SU-DHL-6 (cell line): ENCODE results near the gene BOK.
A peak's percentile ranks its signal among the peaks of the same experiment; 100 is the strongest.

Source experiments
- H2AFZ ChIP-seq: fragments of 200-600 bp; sonication (generic); 2 replicates; pipeline ENCODE4 v1.6.1; 2014; ENCODE audit warnings: low read depth, mild to moderate bottlenecking, moderate library complexity, mixed read lengths, antibody characterized with exemption, low read length; ENCODE audit not compliant: severe bottlenecking
- H3F3A ChIP-seq: fragments of 200-600 bp; shearing (Covaris generic); 2 replicates; pipeline ENCODE4 v1.6.0; 2016; ENCODE audit warnings: antibody characterized with exemption, mild to moderate bottlenecking; ENCODE audit not compliant: insufficient read depth
- H3K27ac ChIP-seq: fragments of 200-600 bp; sonication (generic); 2 replicates; pipeline ENCODE4 v1.5.1; 2016; ENCODE audit warnings: low read depth, mild to moderate bottlenecking, low read length, moderate library complexity, mixed read lengths
- H3K27me3 ChIP-seq: fragments of 200-600 bp; sonication (generic), shearing (Covaris generic); 2 replicates; pipeline ENCODE4 v1.6.0; 2014; ENCODE audit warnings: mild to moderate bottlenecking, low read length
- H3K36me3 ChIP-seq: fragments of 200-600 bp; sonication (generic); 2 replicates; pipeline ENCODE4 v1.6.1; 2014; ENCODE audit warnings: mild to moderate bottlenecking, low read length, mixed read lengths
- H3K4me2 ChIP-seq: fragments of 300-600, 200-600 bp; shearing (Covaris generic), sonication (generic); 2 replicates; pipeline ENCODE4 v1.6.0; 2014; ENCODE audit warnings: low read length, low read depth, mild to moderate bottlenecking; ENCODE audit not compliant: poor library complexity, severe bottlenecking
- H3K4me3 ChIP-seq: fragments of 200-600 bp; sonication (generic); 2 replicates; pipeline ENCODE4 v1.5.1; 2014; ENCODE audit warnings: antibody characterized with exemption, low read length, mild to moderate bottlenecking, mixed read lengths; ENCODE audit not compliant: insufficient read depth, poor library complexity, severe bottlenecking
- H3K79me2 ChIP-seq: fragments of 200-600 bp; sonication (generic); 2 replicates; pipeline ENCODE4 v1.6.1; 2014; ENCODE audit warnings: mild to moderate bottlenecking, low read length, moderate library complexity; ENCODE audit not compliant: insufficient read depth
- H3K9ac ChIP-seq: fragments of 200-600 bp; sonication (generic); 2 replicates; pipeline ENCODE4 v1.7.0; 2014; ENCODE audit warnings: mild to moderate bottlenecking, low read length
- H3K9me2 ChIP-seq: fragments of 200-600 bp; sonication (generic); replicated peaks from 2 replicates; pipeline ENCODE4 v1.6.1; 2014; ENCODE audit warnings: low read length; ENCODE audit not compliant: insufficient read depth
- H3K9me3 ChIP-seq: fragments of 200-600 bp; sonication (generic); 2 replicates; pipeline ENCODE4 v1.6.1; 2014; ENCODE audit warnings: low read length, mixed read lengths; ENCODE audit not compliant: insufficient read depth
- H4K20me1 ChIP-seq: fragments of 200-600 bp; sonication (generic); 2 replicates; pipeline ENCODE4 v1.6.1; 2014; ENCODE audit warnings: low read depth, mild to moderate bottlenecking, antibody characterized with exemption, low read length, moderate library complexity, mixed read lengths
- CTCF ChIP-seq: fragments of 200-600 bp; sonication (generic); IDR thresholded peaks from one replicate; pipeline ENCODE4 v1.5.1; 2017; ENCODE audit warnings: antibody characterized with exemption, mild to moderate bottlenecking, low read length, moderate library complexity; ENCODE audit not compliant: insufficient read depth, poor library complexity, severe bottlenecking
- EZH2phosphoT487 ChIP-seq: fragments of 200-600 bp; sonication (generic), shearing (Covaris generic); conservative IDR thresholded peaks from 2 replicates; pipeline ENCODE4 v1.6.1; 2018; ENCODE audit warnings: mild to moderate bottlenecking, antibody characterized with exemption, low read length, moderate library complexity, mixed read lengths

The BOK gene

DNA sequence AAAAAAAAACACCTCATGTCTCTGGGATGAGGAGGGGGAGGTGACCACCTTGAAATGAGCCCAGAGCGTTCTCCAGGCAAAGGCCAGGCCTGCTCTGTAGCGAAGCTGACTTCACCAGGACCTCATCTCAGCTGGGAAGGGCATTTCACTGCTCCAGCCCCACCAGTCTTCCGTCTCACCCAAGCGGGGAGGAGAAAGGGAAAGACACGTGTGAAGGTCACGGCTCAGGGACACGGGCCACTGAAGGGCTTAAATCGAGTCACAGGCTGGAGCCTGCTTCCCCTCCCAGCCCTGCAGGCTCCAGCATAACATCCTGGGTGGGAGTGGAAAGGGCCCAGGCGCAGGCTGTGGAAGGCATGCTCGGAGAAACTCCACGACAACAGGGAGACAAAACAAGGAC, 60.3 kb downstream of the BOK start:
- no peak overlapping the region for H3K27ac ChIP-seq
- H3K27me3 ChIP-seq: no peaks in the 10 kb centered on the region
- peaks cover 65% of the 10 kb centered on the region for H3K79me2 ChIP-seq
- no peak overlapping the region for H3K4me3 ChIP-seq
- no peaks in the 10 kb centered on the region for H3K36me3 ChIP-seq
- no peak overlapping the region for H2AFZ ChIP-seq
- H3K9me3 ChIP-seq: no peaks in the 10 kb centered on the region
- TF ChIP-seq EZH2phosphoT487 (no peak), CTCF (no peak)
- H3K9ac ChIP-seq: 0 out of 2 replicates have a peak overlapping the region, but pooled peaks have one; percentile 34
- 0 out of 2 replicates have a peak, but pooled peaks cover 3% of the 10 kb centered on the region for H3F3A ChIP-seq
- no peak overlapping the region for H3K4me2 ChIP-seq
- H4K20me1 ChIP-seq: no peaks in the 10 kb centered on the region; the same call in 1 of the 2 replicates
- no peaks in the 10 kb centered on the region for H3K9me2 ChIP-seq

- Histone ChIP-seq H3K4me3 (no peak overlapping the region), H3K79me2 (peaks cover 68% of the 10 kb centered on the region), H3K27me3 (no peaks in the 10 kb centered on the region), H3K36me3 (no peaks in the 10 kb centered on the region), H3K9me2 (no peaks in the 10 kb centered on the region), H3K9ac (no peak overlapping the region), H2AFZ (no peak overlapping the region), H3K27ac (no peak overlapping the region), H3K4me2 (no peak overlapping the region), H3K9me3 (no peaks in the 10 kb centered on the region), H4K20me1 (no peaks in the 10 kb centered on the region; the same call in 1 of the 2 replicates), H3F3A (0 out of 2 replicates have a peak, but pooled peaks cover 3% of the 10 kb centered on the region)
- no peak for TF ChIP-seq EZH2phosphoT487
- TF ChIP-seq CTCF: no peak
These were observed 61.3 kb downstream of the BOK start for GRCh38 chr2:241619597-241620418.

DNA sequence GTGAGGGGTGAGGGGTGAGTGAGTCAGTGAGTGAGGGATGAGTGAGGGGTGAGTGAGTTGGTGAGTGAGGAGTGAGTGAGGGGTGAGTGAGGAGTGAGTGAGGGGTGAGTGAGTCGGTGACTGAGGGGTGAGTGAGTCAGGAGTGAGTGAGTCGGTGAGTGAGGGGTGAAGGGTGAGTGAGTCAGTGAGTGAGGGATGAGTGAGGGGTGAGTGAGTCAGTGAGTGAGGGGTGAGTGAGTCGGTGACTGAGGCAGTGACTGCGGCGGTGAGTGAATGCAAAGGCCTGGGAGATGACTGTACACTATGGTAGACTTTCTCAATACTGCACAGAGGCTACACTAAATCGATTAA, 61.8 kb downstream of the BOK start:
- H3K27ac ChIP-seq: no peak overlapping the region
- H3K36me3 ChIP-seq: no peaks in the 10 kb centered on the region
- H3K79me2 ChIP-seq: peaks cover 68% of the 10 kb centered on the region
- no peaks in the 10 kb centered on the region for H3K9me3 ChIP-seq
- no peaks in the 10 kb centered on the region for H3K27me3 ChIP-seq
- no peak overlapping the region for H2AFZ ChIP-seq
- H3K4me2 ChIP-seq: no peak overlapping the region
- no peaks in the 10 kb centered on the region for H3K9me2 ChIP-seq
- no peak overlapping the region for H3K4me3 ChIP-seq
- TF ChIP-seq EZH2phosphoT487: no peak
- TF ChIP-seq CTCF: no peak
- H4K20me1 ChIP-seq: no peaks in the 10 kb centered on the region; the same call in 1 of the 2 replicates
- no peak overlapping the region for H3K9ac ChIP-seq
- H3F3A ChIP-seq: 0 out of 2 replicates have a peak, but pooled peaks cover 3% of the 10 kb centered on the region
